CD14-positive monocyte (primary cell): ENCODE results near the gene CAP2. TPM values are rescaled to one million over a fixed set of nuclear protein-coding genes. Genes with fewer than 3 reads are reported as not detected.

Source experiments
- DNase-seq, 3 donors: peaks; one replicate each; pipeline ENCODE4 v3.0.0-alpha.2; 2011 to 2022
- H2AFZ ChIP-seq: 2 replicates; pipeline ENCODE4 v1.6.0; 2012; ENCODE audit warnings: mild to moderate bottlenecking, low read depth, low read length, inconsistent platforms; ENCODE audit not compliant: insufficient read depth, poor library complexity, severe bottlenecking
- H3K27ac ChIP-seq, 2 donors: 1 replicate in 1 of 2; 2 replicates in 1 of 2; pipeline ENCODE4 v1.5.1; 2012 to 2013; ENCODE audit warnings: low read length in 2 of 2, control low read depth in 1 of 2, inconsistent platforms in 1 of 2, low read depth in 1 of 2, mild to moderate bottlenecking in 1 of 2
- H3K27me3 ChIP-seq, 2 donors: one replicate each; pipeline versions ENCODE4 v1.6.0 to v1.6.1; 2011 to 2013; ENCODE audit warnings: low read length in 2 of 2; ENCODE audit not compliant: control insufficient read depth in 2 of 2, insufficient read depth in 2 of 2
- H3K36me3 ChIP-seq, 2 donors: replicated peaks in 1 of 2; 1 replicate in 1 of 2; 2 replicates in 1 of 2; pipeline versions ENCODE4 v1.5.1 to v1.6.1; 2012 to 2013; ENCODE audit warnings: low read length in 2 of 2, control low read depth in 1 of 2, inconsistent platforms in 1 of 2, mild to moderate bottlenecking in 1 of 2; ENCODE audit not compliant: insufficient read depth in 2 of 2, control insufficient read depth in 1 of 2
- H3K4me1 ChIP-seq, 2 donors: 1 replicate in 1 of 2; 2 replicates in 1 of 2; pipeline versions ENCODE4 v1.5.1 to v1.6.1; 2012 to 2013; ENCODE audit warnings: low read length in 2 of 2, control low read depth in 1 of 2, inconsistent platforms in 1 of 2, mild to moderate bottlenecking in 1 of 2, moderate library complexity in 1 of 2; ENCODE audit not compliant: insufficient read depth in 2 of 2, control insufficient read depth in 1 of 2
- H3K4me2 ChIP-seq: replicated peaks from 2 replicates; pipeline ENCODE3; 2012; ENCODE audit warnings: low read length, moderate library complexity, mild to moderate bottlenecking; ENCODE audit not compliant: poor library complexity, severe bottlenecking; ENCODE audit errors: extremely low read depth
- H3K4me3 ChIP-seq, 3 experiments: fragments of 200-600 bp in 1 of 3; sonication (generic) in 1 of 3; replicated peaks in 1 of 3; 1 replicate in 2 of 3; 2 replicates in 1 of 3; pipeline ENCODE4 v1.5.1; 2011 to 2013; ENCODE audit warnings: low read length in 3 of 3, mild to moderate bottlenecking in 3 of 3, control low read depth in 2 of 3, low read depth in 2 of 3, inconsistent platforms in 1 of 3, moderate library complexity in 1 of 3
- H3K79me2 ChIP-seq: 2 replicates; pipeline ENCODE4 v1.6.0; 2012; ENCODE audit warnings: mild to moderate bottlenecking, control low read depth, inconsistent platforms, low read length, moderate library complexity; ENCODE audit not compliant: insufficient read depth
- H3K9ac ChIP-seq: 2 replicates; pipeline ENCODE4 v1.6.0; 2017; ENCODE audit warnings: low read length, mild to moderate bottlenecking; ENCODE audit not compliant: insufficient read depth, poor library complexity, severe bottlenecking
- H3K9me3 ChIP-seq, 2 donors: replicated peaks in 1 of 2; 1 replicate in 1 of 2; 2 replicates in 1 of 2; pipeline versions ENCODE4 v1.5.1 to v1.6.1; 2012 to 2013; ENCODE audit warnings: low read length in 2 of 2, control low read depth in 1 of 2; ENCODE audit not compliant: control insufficient read depth in 1 of 2, insufficient read depth in 1 of 2
- H4K20me1 ChIP-seq: 2 replicates; pipeline ENCODE4 v1.6.0; 2012; ENCODE audit warnings: mild to moderate bottlenecking, low read length, control low read depth, moderate library complexity; ENCODE audit not compliant: insufficient read depth
- H3K27ac Mint-ChIP-seq, 7 donors: one replicate each; pipeline ENCODE4 v1.8.0; 2020; ENCODE audit warnings: mild to moderate bottlenecking in 7 of 7, mixed read lengths in 7 of 7, moderate library complexity in 6 of 7, inconsistent platforms in 2 of 7
- H3K27me3 Mint-ChIP-seq, 3 donors: one replicate each; pipeline ENCODE4 v1.8.0; 2021 to 2022; ENCODE audit warnings: low read depth in 3 of 3, mild to moderate bottlenecking in 3 of 3, mixed read lengths in 3 of 3, moderate library complexity in 3 of 3, inconsistent platforms in 1 of 3
- H3K36me3 Mint-ChIP-seq, 2 donors: one replicate each; pipeline ENCODE4 v1.8.0; 2020; ENCODE audit warnings: mixed read lengths in 2 of 2, inconsistent platforms in 1 of 2, mild to moderate bottlenecking in 1 of 2
- H3K4me1 Mint-ChIP-seq: one replicate; pipeline ENCODE4 v1.8.0; 2020; ENCODE audit warnings: mild to moderate bottlenecking, mixed read lengths
- H3K4me3 Mint-ChIP-seq, 2 donors: one replicate each; pipeline ENCODE4 v1.8.0; 2020; ENCODE audit warnings: mild to moderate bottlenecking in 2 of 2, mixed read lengths in 2 of 2, moderate library complexity in 1 of 2
- H3K9me3 Mint-ChIP-seq, 7 donors: one replicate each; pipeline ENCODE4 v1.8.0; 2020 to 2022; ENCODE audit warnings: mixed read lengths in 7 of 7, mild to moderate bottlenecking in 6 of 7, moderate library complexity in 6 of 7, inconsistent platforms in 2 of 7
- WGBS: methylation state at CpG from one replicate; pipeline ENCODE4 v1.1.5; 2013; ENCODE audit warnings: missing lambda C conversion rate; ENCODE audit not compliant: insufficient coverage; 5-methylcytosine and 5-hydroxymethylcytosine counted together
- intact Hi-C, 2 donors: fragments of 100-400 bp; cut with micrococcal nuclease; formaldehyde crosslinking; loops; one replicate each; pipeline versions ENCODE4 v1.15.0 to v1.15.1; 2023
- polyA plus RNA-seq, 3 donors: library from polyadenylated mRNA; depleted of rRNA in 1 of 3; unstranded in 2 of 3; stranded (reverse) in 1 of 3; fragments of 300-500 nt in 2 of 3; fragments of >200 nt in 1 of 3; fragmentation: Illumina TruSeq in 2 of 3; gene quantifications; 1 replicate in 2 of 3; 2 replicates in 1 of 3; pipeline ENCODE4 v1.2.3, GENCODE V29; 2012 to 2021
- TF ChIP-seq, protein P1 (sequence below): fragments of 200-600 bp; IDR thresholded peaks from one replicate; pipeline ENCODE4 v1.8.0; 2022; ENCODE audit warnings: antibody characterized with exemption, mild to moderate bottlenecking

CAP2 gene
- polyA plus RNA-seq, 3 donors = not detected

DNA sequence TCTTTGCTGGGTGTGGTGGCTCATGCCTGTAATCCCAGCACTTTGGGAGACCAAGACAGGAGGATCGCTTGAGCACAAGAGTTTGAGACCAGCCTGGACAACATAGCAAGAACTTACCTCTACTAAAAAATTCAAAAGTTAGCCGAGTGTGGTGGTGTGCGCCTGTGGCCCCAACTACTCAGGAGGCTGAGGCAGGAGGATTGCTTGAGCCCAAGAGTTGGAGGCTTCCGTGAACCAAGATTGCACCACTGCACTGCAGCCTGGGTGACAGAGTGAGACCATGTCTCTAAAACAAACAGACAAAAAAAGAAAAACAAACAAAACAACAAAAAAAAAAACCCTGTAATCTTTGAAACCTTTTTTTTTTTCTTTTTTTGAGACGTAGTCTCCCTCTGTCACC is 67.5 kb downstream of the CAP2 start:
- no peak for DNase-seq
- Histone ChIP-seq H3K9me3 (no peaks in the 10 kb centered on the region), H3K4me2 (no peak overlapping the region), H3K36me3 (no peaks in the 10 kb centered on the region), H3K79me2 (no peaks in the 10 kb centered on the region), H3K9ac (no peak overlapping the region), H3K4me3 (no peak overlapping the region), H2AFZ (no peak overlapping the region), H4K20me1 (no peaks in the 10 kb centered on the region), H3K27me3 (no peaks in the 10 kb centered on the region), H3K27ac (no peak overlapping the region), H3K4me1 (no peaks in the 10 kb centered on the region)
- H3K27me3 Mint-ChIP-seq = peaks cover 0 to 5% (median 0%) of the 10 kb centered on the region in 3 donors
- TF ChIP-seq, protein P1, sequence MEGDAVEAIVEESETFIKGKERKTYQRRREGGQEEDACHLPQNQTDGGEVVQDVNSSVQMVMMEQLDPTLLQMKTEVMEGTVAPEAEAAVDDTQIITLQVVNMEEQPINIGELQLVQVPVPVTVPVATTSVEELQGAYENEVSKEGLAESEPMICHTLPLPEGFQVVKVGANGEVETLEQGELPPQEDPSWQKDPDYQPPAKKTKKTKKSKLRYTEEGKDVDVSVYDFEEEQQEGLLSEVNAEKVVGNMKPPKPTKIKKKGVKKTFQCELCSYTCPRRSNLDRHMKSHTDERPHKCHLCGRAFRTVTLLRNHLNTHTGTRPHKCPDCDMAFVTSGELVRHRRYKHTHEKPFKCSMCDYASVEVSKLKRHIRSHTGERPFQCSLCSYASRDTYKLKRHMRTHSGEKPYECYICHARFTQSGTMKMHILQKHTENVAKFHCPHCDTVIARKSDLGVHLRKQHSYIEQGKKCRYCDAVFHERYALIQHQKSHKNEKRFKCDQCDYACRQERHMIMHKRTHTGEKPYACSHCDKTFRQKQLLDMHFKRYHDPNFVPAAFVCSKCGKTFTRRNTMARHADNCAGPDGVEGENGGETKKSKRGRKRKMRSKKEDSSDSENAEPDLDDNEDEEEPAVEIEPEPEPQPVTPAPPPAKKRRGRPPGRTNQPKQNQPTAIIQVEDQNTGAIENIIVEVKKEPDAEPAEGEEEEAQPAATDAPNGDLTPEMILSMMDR = no peak
- no peak overlapping the region for H3K4me3 Mint-ChIP-seq
- peaks cover 0 to 3% (median 0%) of the 10 kb centered on the region in 7 donors for H3K9me3 Mint-ChIP-seq
- H3K4me1 Mint-ChIP-seq = no peaks in the 10 kb centered on the region
- H3K27ac Mint-ChIP-seq = no peak overlapping the region
- 100% methylated on average over 1 of the region's 5 CpGs for WGBS
- intact Hi-C loops = no loop called here
- no peaks in the 10 kb centered on the region for H3K36me3 Mint-ChIP-seq

DNA sequence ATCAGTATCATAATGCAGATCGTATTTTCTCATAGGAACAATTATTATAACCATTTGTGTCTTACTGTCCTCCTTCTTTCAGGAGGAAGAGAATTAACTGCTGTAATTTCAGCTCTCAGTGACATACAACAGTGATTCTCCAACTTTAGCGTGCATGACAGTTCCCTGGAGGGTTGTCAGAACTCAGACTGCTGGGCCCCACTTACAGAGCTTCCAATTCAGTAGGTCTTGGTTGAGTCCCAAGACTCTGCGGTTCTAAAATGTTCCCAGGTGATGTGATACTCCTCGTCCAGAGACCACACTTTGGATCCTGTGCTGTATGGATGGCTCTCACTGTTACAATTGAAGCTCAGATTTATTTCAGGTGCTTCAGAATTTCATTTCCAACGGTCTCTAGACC is 72.8 kb downstream of the CAP2 start:
- Mint-ChIP-seq H3K36me3 (no peaks in the 10 kb centered on the region), H3K4me1 (no peaks in the 10 kb centered on the region), H3K9me3 (peaks cover 0 to 3% (median 0%) of the 10 kb centered on the region in 7 donors), H3K27me3 (no peaks in the 10 kb centered on the region), H3K4me3 (no peak overlapping the region), H3K27ac (no peak overlapping the region)
- TF ChIP-seq, protein P1 = no peak
- intact Hi-C loops = no loop called here
- Histone ChIP-seq H3K27me3 (no peaks in the 10 kb centered on the region), H3K36me3 (no peaks in the 10 kb centered on the region), H3K4me3 (no peak overlapping the region), H3K9me3 (no peaks in the 10 kb centered on the region), H3K4me1 (no peaks in the 10 kb centered on the region), H4K20me1 (no peaks in the 10 kb centered on the region), H3K9ac (no peak overlapping the region), H2AFZ (no peak overlapping the region), H3K27ac (no peak overlapping the region), H3K79me2 (no peaks in the 10 kb centered on the region), H3K4me2 (no peak overlapping the region)
- no peak for DNase-seq
- 100% methylated on average over 4 of the region's 5 CpGs for WGBS
